ENCODE data around the gene SEMA3A. TPM values are rescaled to one million over a fixed set of nuclear protein-coding genes. Genes with fewer than 3 reads are reported as not detected.

Gene SEMA3A
- total RNA-seq, 2 experiments from 2014 or later, result not detected

DNA sequence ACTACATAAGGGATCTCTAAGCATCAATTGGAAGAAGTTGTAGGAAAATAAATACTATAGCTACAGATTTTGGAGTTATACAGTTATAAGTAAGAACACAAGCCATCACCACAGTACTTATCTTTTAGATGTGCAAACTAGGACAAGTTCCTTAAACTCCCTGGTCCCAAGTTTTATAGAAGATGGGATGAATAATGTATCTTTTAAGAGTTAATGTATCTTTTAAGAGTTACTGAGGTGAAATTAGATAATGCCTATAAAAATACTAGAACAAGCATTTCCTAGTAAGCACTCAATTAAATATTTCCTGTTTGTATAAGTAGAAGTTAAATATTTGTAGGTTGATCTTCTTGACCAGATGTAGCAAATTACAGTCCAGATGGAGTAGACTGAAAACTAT lies 56.8 kb downstream of the SEMA3A start:
- Histone ChIP-seq H3K36me3 (ENCODE audit: insufficient read depth, low read length) (no peaks in the 10 kb centered on the region), H3K4me1 (ENCODE audit: insufficient read depth, low read length, poor library complexity, severe bottlenecking) (no peaks in the 10 kb centered on the region), H3K27ac (ENCODE audit: low read depth, low read length, poor library complexity, severe bottlenecking) (no peak overlapping the region), H4K20me1 (ENCODE audit: insufficient read depth, low read length) (no peaks in the 10 kb centered on the region), H2AFZ (ENCODE audit: low read length) (no peak overlapping the region), H3K9me2 (ENCODE audit: insufficient read depth, low read length) (no peaks in the 10 kb centered on the region), H3K4me3 (ENCODE audit: low read depth, low read length, poor library complexity, severe bottlenecking) (no peak overlapping the region), H3K79me2 (ENCODE audit: insufficient read depth, low read depth, low read length) (no peaks in the 10 kb centered on the region), H3K9me3 (ENCODE audit: low read length) (no peaks in the 10 kb centered on the region), H3K4me2 (ENCODE audit: low read length) (no peak overlapping the region)
- intact Hi-C loops (cut with micrococcal nuclease; ENCODE audit: unreplicated experiment), result no loop called here
- DNase-seq (ENCODE audit: low spot score), result no peak
- TF ChIP-seq, protein P1, sequence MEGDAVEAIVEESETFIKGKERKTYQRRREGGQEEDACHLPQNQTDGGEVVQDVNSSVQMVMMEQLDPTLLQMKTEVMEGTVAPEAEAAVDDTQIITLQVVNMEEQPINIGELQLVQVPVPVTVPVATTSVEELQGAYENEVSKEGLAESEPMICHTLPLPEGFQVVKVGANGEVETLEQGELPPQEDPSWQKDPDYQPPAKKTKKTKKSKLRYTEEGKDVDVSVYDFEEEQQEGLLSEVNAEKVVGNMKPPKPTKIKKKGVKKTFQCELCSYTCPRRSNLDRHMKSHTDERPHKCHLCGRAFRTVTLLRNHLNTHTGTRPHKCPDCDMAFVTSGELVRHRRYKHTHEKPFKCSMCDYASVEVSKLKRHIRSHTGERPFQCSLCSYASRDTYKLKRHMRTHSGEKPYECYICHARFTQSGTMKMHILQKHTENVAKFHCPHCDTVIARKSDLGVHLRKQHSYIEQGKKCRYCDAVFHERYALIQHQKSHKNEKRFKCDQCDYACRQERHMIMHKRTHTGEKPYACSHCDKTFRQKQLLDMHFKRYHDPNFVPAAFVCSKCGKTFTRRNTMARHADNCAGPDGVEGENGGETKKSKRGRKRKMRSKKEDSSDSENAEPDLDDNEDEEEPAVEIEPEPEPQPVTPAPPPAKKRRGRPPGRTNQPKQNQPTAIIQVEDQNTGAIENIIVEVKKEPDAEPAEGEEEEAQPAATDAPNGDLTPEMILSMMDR (conservative IDR thresholded peaks at IDR 0.05; ENCODE audit: low read length), result no peak
- no peak for TF ChIP-seq EZH2phosphoT487 (IDR thresholded peaks at IDR 0.05; ENCODE audit: borderline replicate concordance, low read depth, low read length)
- POLR2A ChIA-PET, result no interaction called here
- CTCF ChIA-PET (ENCODE audit: unreplicated experiment), result no interaction called here
- BruUV-seq (replicated peaks), result no TSS peak

DNA sequence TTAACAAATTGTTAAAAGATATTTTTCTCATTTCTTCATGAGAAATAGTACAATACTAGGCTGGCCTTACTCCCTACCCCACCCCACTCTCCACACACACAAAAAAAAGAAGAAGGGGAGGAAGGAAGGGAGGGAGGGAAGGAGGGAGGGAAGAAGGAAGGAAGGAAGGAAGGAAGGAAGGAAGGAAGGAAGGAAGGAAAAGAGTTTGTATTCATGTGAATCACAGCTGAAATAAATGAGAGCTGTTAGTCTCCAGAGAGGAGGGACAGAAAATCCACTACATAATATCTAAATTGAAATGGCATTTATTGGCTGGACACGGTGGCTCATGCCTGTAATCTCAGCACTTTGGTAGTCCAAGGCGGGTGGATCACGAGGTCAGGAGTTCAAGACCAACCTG lies 57.8 kb downstream of the SEMA3A start:
- intact Hi-C loops (cut with micrococcal nuclease; ENCODE audit: unreplicated experiment), result no loop called here
- Histone ChIP-seq H3K4me3 (ENCODE audit: low read depth, low read length, poor library complexity, severe bottlenecking) (no peak overlapping the region), H4K20me1 (ENCODE audit: insufficient read depth, low read length) (no peaks in the 10 kb centered on the region), H3K79me2 (ENCODE audit: insufficient read depth, low read depth, low read length) (no peaks in the 10 kb centered on the region), H3K27ac (ENCODE audit: low read depth, low read length, poor library complexity, severe bottlenecking) (no peak overlapping the region), H3K9me2 (ENCODE audit: insufficient read depth, low read length) (no peaks in the 10 kb centered on the region), H2AFZ (ENCODE audit: low read length) (no peak overlapping the region), H3K4me2 (ENCODE audit: low read length) (no peak overlapping the region), H3K36me3 (ENCODE audit: insufficient read depth, low read length) (no peaks in the 10 kb centered on the region), H3K9me3 (ENCODE audit: low read length) (no peaks in the 10 kb centered on the region), H3K4me1 (ENCODE audit: insufficient read depth, low read length, poor library complexity, severe bottlenecking) (no peaks in the 10 kb centered on the region)
- no TSS peak for BruUV-seq (replicated peaks)
- no peak for DNase-seq (ENCODE audit: low spot score)
- ChIA-PET POLR2A (interaction anchor here (0.6 kb wide), 3 partner anchors 40 to 206 kb away, joined by 3 to 4 read pairs (median 3); no protein-coding TSS in a partner anchor), CTCF (ENCODE audit: unreplicated experiment) (no interaction called here)
- no peak for TF ChIP-seq EZH2phosphoT487 (IDR thresholded peaks at IDR 0.05; ENCODE audit: borderline replicate concordance, low read depth, low read length)
- TF ChIP-seq, protein P1 (conservative IDR thresholded peaks at IDR 0.05; ENCODE audit: low read length), result no peak

DNA sequence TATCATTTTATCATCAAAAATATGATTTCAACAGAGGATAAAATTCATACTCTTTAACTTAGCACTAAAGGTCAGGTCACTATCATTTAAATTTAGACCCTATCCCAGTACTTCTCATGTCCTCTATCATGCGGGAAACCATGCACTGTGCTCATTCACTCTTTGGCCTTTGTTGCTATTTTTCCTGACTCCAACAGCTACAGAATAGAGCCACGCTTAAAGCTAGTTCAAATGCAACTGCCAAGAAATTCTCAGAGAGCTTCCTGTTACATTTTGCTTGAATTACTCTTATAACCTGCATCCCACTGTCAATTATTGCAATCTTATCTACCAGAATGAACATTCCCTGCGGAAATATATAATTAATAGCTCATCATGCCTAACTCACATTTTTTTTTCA lies 58.3 kb downstream of the SEMA3A start:
- DNase-seq (ENCODE audit: low spot score), result no peak
- H3K36me3 ChIP-seq (ENCODE audit: insufficient read depth, low read length), result no peaks in the 10 kb centered on the region
- ChIA-PET CTCF (ENCODE audit: unreplicated experiment) (no interaction called here), POLR2A (interaction anchor here (0.6 kb wide), 1 partner anchor 40 kb away, joined by 4 read pairs; no protein-coding TSS in a partner anchor)
- intact Hi-C loops (cut with micrococcal nuclease; ENCODE audit: unreplicated experiment), result no loop called here
- no peaks in the 10 kb centered on the region for H4K20me1 ChIP-seq (ENCODE audit: insufficient read depth, low read length)
- H2AFZ ChIP-seq (ENCODE audit: low read length), result no peak overlapping the region
- no peak overlapping the region for H3K27ac ChIP-seq (ENCODE audit: low read depth, low read length, poor library complexity, severe bottlenecking)
- H3K9me2 ChIP-seq (ENCODE audit: insufficient read depth, low read length), result no peaks in the 10 kb centered on the region
- H3K79me2 ChIP-seq (ENCODE audit: insufficient read depth, low read depth, low read length), result no peaks in the 10 kb centered on the region
- BruUV-seq (replicated peaks), result no TSS peak
- H3K4me2 ChIP-seq (ENCODE audit: low read length), result no peak overlapping the region
- H3K9me3 ChIP-seq (ENCODE audit: low read length), result no peaks in the 10 kb centered on the region
- no peak overlapping the region for H3K4me3 ChIP-seq (ENCODE audit: low read depth, low read length, poor library complexity, severe bottlenecking)
- no peaks in the 10 kb centered on the region for H3K4me1 ChIP-seq (ENCODE audit: insufficient read depth, low read length, poor library complexity, severe bottlenecking)
- TF ChIP-seq, protein P1 (conservative IDR thresholded peaks at IDR 0.05; ENCODE audit: low read length), result no peak
- TF ChIP-seq EZH2phosphoT487 (IDR thresholded peaks at IDR 0.05; ENCODE audit: borderline replicate concordance, low read depth, low read length), result no peak

All from OCI-LY7 (cell line).